Activated CD4-positive, alpha-beta T cell treated with anti-CD3 and anti-CD28 coated beads for 24 hours (primary cell): ENCODE measurements around the gene NME4.
"Not testable (repeated sequence)": the region's sequence is repeated elsewhere in the genome, so short reads cannot be mapped to it uniquely, and the experiment has no call there.

ENCODE experiments used
- DNase-seq, 2 donors: peaks; one replicate each; pipeline ENCODE4 v3.0.0-alpha.2; 2020; ENCODE audit warnings: low read depth in 2 of 2

NME4 gene

DNA sequence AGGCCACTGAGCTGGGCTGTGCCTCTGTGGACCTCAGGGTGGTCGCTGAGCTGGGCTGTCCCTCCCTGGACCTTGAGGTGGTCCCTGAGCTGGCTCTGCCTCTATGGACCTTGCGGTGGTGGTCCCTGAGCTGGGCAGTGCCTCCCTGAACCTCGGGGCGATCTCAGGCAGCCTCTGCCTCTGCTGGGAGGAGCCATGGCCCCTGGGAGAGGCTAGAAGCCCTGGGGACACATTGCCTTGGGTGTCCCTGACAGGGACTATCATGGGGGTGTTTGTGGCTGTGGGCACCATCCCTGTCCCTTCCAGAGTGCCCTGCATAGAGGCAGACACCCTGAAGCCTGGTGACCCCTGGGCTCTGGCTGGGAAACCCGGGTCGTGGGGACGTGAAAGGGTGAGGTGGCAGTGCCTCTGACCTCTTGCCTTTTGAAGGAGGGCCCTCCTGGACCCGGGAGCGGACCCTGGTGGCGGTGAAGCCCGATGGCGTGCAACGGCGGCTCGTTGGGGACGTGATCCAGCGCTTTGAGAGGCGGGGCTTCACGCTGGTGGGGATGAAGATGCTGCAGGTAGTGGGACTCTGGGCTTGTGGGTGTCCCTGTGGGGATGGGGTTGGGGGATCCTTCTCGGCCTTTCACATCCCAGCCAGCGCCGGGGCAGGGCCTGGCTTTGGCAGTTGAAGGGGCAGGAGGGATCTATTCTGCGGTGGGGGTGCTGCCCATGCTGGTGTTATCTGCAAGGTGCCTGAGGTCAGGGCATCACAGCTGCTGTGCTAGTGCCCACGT lies 1.8 kb downstream of the NME4 start:
- no peak for DNase-seq

DNA sequence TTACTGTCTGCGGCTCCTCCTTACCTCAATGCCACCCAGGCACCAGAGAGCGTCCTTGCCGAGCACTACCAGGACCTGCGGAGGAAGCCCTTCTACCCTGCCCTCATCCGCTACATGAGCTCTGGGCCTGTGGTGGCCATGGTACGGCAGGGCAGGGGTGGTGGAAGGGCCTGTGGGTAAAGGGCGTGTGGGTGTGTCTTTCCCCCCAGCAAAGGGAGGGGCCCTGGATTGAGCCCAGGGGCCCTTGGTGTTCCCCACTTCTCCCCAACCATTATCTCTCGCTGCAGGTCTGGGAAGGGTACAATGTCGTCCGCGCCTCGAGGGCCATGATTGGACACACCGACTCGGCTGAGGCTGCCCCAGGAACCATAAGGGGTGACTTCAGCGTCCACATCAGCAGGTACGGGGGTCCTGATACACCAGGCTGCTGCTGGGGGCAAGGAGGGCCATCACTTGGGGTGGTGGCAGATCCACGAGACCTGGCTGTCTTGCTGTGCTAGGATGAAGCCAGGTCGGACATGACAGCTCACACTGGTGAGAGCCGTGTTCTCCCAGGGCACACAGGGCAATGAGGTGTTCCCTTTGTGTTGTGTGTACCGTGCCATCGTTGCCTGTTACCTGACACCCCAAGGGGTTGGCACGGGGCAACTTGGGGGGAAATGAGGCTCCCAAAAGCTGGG lies 2.5 kb downstream of the NME4 start:
- DNase-seq: no peak

DNA sequence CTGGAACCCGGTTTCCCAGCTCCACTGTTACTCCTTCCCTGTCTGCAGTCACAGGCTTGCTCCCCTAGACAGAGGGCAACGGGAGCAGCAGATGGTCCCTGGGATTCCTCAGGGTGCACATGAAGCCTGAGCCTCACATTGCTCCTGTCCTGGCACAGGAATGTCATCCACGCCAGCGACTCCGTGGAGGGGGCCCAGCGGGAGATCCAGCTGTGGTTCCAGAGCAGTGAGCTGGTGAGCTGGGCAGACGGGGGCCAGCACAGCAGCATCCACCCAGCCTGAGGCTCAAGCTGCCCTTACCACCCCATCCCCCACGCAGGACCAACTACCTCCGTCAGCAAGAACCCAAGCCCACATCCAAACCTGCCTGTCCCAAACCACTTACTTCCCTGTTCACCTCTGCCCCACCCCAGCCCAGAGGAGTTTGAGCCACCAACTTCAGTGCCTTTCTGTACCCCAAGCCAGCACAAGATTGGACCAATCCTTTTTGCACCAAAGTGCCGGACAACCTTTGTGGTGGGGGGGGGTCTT lies 3.1 kb downstream of the NME4 start:
- no peak for DNase-seq

DNA sequence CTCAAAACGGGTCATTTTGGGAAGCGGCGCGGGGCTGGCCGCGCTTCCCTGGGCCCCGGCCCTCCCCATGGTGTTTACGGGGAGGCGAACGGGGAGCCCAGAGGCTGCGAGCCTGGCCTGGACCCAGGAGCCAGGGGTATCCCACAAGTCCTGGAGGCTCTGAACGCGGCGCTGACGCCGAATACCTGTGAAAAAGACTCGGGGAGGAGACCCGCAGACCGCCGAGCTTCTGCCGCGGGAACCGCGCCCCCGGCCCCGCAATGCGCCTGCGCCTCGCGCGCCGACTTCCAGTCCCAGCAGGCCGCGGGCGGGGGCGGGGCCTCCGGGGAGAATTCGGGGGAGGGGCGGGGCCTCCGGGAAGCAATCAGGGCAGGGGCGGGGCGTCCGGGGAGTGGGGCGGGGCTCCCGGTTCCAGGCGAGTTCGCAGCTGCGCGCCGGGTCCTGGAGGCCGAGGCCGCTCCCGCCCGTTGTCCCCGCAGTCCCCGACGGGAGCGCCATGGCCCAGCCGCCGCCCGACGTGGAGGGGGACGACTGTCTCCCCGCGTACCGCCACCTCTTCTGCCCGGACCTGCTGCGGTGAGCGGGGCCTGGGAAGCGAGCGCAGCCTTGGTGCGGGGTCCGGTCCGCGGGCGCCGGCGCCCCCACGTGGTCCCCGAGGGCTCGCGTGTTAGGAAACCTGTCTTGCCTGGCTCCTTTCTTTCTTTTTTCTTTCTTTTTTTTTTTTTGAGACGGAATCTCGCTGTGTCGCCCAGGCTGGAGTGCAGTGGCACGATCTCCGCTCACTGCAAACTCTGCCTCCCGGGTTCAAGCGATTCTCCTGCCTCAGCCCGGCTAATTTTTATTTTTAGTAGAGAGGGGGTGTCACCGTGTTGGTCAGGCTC lies 4.7 kb downstream of the NME4 start, which contains the start of gene DECR2:
TSS of gene DECR2 (plus strand) at position 418 of the 881 bp plus-strand sequence. CDS start at position 497, 79 bp downstream.
- DNase-seq: peak; percentile 100

DNA sequence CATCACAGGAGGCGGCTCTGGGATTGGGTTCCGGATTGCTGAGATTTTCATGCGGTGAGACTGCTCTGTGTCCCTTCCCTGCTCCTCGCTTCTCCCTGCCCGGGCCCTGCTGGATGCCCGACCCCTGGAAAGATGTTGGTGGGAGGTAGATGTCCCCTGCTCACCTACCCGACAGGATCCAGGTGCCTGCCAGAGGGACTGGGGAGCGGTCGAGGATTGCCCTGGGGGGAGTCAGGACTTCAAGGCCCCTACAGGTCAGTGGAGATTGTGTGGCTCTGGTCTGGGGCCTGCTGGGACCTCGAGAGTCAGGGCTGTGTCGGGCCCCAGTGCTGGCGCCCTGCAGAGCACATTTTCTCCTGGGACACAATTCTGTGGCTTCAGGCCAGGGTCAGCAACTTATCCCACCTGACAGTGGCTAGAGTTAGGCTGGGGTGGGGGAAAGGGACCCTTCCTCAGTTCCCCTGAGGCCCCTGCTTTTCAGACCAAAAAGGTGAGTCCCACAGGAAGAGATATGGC lies 8.0 kb downstream of the NME4 start:
- no peak for DNase-seq

DNA sequence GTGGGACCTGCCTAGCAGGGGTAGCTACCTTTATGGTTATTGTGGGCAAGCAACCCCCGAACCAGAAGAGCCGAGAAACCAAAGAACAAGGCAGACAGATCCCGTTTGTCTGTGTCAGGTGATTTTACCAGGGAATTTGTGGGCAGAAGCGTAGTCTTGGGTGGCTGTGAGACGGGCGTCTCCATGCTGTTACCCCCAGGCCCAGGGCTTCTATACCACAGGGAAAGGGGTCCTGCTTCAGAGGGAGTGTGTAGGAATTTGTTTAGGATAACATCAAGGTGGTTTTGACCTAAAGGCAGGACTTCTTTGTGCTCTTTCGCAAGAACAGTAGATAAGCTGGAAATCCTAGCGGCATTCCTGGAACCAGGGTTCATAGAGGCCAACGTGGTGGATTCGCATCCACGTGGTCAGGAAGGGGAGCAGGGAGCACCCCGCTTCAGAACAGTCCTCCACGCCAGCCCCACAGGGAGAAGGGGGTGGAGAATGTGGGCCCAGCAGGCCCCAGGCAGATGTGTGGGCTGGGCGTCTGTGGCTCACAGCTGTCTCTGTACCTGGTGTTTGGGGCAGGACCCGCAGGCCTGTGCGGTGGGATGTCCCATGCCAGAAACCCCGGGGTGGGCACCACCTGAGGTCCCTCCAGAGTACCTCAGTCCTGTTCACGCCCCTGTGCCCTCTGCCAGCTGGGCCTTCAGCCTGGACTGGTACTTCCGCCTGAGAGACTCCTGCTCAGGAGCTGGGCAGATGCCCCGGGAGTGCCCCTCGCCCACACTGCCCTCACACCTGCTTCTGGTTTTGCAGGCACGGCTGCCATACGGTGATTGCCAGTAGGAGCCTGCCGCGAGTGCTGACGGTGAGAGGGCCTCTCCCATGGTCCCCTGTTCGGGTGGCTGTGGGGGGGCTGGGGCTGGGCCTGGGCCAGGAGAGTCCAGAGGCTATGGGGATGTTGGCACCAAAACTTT lies 8.8 kb downstream of the NME4 start:
- DNase-seq: no peak

DNA sequence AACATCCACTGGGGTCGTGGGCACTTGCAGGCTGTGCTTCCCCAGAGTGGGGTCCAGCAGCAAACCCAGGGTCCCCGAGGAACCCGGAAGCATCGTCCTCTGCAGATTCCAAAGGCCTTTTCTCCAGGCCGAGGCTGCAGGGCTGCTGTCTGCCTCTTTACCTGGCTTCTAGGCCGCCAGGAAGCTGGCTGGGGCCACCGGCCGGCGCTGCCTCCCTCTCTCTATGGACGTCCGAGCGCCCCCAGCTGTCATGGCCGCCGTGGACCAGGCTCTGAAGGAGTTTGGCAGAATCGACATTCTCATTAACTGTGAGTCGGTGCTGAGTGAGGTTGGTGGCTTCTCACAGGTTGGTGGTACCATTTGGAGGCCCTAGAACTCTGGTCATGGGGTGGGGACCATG lies 10.3 kb downstream of the NME4 start:
- DNase-seq: no peak

DNA sequence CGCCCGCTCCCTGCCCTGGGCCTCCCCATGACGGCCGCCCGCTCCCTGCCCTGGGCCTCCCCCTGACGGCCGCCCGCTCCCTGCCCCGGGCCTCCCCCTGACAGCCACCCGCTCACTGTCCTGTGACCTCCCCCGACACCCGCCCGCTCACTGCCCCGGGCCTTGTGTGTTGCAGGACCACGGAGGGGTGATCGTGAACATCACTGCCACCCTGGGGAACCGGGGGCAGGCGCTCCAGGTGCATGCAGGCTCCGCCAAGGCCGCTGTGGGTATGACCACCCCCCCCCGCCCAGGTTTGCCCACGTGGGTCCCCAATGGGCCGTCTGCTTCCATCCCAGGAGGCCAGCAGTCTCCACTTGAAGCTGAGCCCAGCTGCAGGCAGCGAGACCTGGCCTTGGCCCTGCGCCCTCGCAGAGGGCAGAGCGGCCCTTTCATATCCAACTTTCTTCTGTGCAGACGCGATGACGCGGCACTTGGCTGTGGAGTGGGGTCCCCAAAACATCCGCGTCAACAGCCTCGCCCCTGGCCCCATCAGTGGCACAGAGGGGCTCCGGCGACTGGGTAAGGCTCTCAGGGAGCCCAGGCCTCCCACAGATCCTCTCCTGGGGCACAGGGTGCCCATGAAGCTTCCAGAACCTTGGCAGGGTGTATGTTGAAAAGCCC lies 13.6 kb downstream of the NME4 start:
- no peak for DNase-seq

DNA sequence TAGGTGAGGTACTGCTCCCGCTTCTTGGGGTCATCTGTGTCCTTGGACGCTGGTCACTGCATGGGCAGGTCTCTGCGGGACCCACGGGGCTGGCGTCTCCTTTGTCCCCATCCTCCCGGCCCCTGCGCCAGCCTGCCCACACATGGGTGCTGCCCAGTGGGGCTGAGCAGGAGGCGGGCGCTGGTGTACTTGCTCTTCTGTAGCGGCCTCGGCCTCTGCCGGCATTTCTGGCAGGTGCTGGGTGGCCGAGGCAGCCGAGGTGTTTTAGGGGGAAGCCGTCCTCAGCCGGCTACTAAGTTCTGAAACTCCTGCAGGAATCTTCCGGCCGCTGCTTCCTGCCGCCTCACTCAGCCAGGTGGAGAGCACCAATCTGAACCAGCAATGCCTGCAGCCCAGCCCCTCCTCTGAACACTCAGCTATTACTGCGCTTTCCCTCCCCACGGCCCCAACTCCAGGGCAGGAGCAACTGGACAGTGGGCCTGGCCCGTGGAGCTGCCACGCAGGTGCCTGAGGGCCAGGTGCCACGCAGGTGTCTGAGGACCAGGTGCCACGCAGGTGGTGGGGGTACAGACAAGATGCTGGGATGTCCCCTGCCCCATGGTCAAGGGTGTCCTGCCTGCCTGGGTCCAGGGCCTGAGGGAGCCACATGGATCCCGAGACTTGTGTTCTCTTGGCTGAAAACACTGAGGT lies 14.7 kb downstream of the NME4 start:
- DNase-seq: no peak

DNA sequence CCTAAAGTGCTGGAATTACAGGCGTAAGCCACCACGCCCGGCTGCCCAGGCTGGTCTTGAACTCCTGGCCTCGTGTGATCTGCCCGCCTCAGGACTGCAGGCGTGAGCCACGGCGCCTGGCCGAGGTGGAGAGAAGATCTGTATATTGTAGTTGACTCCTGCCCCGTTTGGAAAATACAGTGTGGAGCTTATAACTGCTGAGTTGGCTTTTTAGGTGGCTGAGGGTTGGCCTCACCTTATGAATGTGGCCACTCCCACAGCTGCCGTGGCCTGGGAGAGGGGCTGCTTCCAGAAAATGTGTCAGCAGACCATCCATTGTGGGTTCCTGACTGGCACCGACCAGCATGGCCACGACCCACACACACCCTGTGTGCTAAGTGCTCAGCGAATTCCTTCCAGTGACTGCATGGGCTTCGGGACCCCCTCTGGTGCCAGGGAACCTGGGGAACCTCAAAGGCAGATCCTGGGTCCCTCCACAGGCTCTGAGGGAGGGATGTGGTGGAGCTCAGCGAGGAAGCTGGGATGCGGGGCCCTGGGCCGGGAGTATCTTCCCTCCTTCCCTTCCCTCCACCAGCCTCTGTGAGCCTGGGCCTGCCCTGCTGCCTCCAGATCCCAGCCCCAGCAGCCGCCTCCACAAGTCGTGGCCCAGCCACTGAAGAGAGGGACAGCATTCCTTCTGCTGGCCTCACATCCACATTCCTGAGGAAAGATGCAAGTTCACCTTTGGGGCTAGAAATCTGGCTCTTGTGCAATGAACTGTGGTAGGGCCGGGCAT lies 17.6 kb downstream of the NME4 start:
- no peak for DNase-seq

DNA sequence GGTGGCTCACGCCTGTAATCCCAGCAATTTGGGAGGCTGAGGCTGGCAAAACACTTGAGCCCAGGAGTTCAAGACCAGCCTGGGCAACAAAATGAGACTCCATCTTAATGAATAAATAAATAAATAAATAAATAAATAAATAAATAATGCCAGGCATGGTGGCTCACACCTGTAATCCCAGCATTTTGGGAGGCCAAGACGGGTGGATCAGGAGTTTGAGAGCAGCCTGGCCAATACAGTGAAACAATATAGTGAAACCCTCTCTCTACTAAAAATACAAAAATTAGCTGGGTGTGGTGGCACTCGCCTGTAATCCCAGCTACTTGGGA lies 18.1 kb downstream of the NME4 start:
- DNase-seq: not testable (repeated sequence)

DNA sequence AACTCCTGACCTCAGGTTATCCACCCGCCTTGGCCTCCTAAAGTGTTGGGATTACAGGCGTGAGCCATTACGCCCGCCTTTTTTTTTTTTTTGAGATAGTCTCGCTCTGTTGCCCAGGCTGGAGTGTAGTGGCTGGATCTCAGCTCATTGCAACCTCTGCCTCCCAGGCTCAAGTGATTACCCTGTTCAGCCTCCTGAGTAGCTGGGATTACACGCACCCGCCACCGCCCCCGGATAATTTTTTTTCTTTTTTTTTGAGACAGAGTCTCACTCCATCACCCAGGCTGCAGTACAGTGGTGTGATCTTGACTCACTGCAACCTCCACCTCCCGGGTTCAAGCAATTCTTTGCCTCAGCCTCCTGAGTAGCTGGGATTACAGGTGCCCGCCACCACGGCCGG lies 25.2 kb downstream of the NME4 start:
- DNase-seq: not testable (repeated sequence)

DNA sequence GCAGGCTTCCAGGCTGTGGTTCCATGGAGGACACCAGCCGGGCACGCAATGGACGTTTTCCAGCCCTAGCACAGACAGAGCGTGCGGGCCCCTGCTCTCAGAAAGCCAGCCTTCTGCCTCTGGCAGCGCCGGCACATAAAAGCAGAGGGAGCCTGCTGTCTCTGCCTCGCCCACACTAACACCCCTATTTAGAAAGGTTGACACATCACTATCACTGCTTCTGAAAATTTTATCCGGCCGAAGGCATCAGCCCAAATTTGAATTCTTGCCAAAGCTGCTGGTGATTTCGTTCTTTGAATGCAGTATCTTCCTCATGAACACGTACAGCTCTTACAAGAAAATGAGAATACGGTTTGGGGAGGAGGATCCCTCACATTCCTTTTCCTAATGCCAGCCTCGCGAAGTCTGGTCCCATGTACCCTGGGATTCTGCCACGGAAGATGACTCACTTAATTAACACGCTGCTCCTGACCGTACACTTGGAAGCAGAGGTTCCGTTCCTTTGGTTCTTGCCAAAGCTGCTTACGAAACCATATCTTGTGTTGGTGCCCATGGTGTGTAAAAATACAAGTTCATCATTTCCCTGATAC lies 27.1 kb downstream of the NME4 start:
- no peak for DNase-seq

DNA sequence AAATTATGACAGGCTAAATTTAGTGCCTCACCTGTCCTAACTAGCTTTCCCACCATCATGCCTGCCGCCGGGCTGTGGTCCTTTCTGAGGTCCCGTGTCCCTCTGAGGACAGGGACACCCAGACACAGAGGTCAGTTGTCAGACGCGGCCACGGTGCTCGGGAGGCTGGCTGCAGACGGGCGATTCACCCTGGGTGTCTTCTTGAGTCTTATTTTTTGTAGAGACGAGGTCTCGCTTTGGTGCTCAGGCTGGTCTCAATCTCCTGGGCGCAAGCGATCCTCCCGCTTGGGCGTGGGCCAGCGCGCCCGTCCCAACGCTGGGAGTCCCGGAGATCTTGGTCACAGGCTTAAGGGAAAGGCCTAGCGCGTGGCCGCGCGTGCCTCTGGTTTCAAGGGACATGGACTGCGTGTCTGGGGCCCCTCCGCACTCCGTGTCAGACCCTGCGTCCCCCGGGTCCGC lies 27.7 kb downstream of the NME4 start:
- peak in 1 of 2 donors; percentile 4 for DNase-seq

DNA sequence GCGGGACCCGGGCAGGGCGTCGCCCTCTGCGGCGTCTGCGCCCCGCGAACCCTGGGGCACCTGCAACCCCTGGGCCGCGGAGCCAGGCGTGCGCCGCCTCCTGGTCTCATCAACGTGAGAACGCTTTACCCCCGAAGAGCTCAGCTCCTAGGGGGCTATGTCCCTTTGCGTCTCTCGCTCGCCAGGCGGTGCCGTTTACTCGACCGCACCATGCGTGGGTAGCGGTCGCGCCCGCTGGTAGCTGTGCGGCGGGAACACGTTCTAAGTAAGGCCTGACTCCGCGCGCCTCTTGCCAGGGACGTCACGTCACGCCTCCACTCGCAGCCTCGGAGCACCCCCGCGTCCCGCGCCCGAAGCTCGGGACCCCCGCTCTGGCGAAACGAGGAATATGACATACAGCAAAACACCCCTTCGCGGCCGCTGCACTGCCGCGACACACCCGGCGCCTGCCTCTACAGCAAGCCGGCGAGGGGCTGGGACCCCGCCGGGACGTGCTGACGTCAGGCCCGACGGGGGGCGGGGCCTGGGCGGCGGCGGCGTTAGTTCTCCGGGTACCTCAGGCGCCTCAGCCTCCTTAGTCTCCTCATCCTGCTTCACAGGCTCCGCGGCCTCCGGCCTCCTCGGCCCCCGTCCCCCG lies 28.2 kb downstream of the NME4 start, which contains the start of gene RAB11FIP3:
TSS of gene RAB11FIP3 (plus strand) at position 568 of the 637 bp plus-strand sequence. CDS start 358 bp downstream, outside the sequence.
- peak; percentile 74 to 77 for DNase-seq

DNA sequence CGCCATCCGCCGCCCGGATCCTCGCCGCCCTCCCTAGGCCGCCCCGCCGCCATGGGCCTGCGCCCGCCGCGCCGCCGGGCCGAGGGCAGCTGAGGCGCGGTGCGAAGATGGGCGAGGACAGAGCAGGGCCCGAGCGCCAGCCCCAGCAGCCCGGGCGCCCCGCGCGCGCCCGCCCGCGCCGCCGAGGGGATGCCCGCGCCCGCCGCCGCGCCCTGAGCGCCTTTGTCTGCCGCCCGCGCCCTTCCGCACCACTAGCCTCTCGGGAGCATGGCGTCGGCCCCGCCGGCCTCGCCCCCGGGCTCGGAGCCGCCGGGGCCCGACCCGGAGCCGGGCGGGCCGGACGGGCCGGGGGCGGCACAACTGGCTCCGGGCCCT lies 28.7 kb downstream of the NME4 start:
- DNase-seq: no peak

DNA sequence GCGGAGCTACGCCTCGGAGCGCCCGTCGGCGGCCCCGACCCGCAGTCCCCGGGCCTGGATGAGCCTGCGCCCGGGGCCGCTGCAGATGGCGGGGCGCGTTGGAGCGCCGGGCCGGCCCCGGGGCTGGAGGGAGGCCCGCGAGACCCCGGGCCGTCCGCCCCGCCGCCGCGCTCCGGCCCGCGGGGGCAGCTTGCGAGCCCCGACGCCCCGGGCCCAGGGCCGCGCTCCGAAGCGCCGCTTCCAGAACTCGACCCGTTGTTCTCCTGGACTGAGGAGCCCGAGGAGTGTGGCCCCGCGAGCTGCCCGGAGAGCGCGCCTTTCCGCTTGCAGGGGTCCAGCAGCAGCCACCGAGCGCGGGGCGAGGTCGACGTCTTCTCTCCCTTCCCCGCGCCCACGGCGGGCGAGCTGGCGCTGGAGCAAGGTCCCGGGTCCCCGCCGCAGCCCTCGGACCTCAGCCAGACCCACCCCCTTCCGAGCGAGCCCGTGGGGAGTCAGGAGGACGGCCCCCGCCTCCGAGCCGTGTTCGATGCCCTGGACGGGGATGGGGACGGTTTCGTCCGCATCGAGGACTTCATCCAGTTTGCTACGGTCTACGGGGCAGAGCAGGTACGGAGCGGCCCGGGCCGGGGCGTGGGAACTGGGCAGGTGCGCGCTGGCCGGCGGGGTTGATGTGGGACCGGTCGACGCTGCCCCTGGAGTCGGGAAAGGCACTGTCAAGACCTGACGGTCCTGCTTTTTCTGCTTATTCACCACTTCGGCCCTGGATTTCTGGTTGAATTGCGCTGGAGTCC lies 29.3 kb downstream of the NME4 start:
- peak in 1 of 2 donors; percentile 2 for DNase-seq
